ENCODE results near the gene PARD3B. TPM values are rescaled to one million over a fixed set of nuclear protein-coding genes. Genes with fewer than 3 reads are reported as not detected.

Gene PARD3B
- total RNA-seq, 2 donors from 2014 or later = 14.7 to 25.0 TPM

- no peak overlapping the region for H3K4me3 ChIP-seq
- H3K9me3 ChIP-seq = no peaks in the 10 kb centered on the region
- H3K27ac ChIP-seq = no peak overlapping the region
- H3K27me3 ChIP-seq (replicated peaks; ENCODE audit: insufficient read depth) = no peaks in the 10 kb centered on the region
- no peak for TF ChIP-seq POLR2AphosphoS5 (IDR thresholded peaks at IDR 0.05)
- no peak for TF ChIP-seq POLR2A (IDR thresholded peaks at IDR 0.05)
- TF ChIP-seq CTCF (IDR thresholded peaks at IDR 0.05) = no peak
- intact Hi-C loops (cut with DNase I) = no loop called here
- WGBS = 95% methylated on average over 3 of the region's 3 CpGs
- no peak for DNase-seq (ENCODE audit: low spot score)
- H3K4me1 ChIP-seq (replicated peaks) = no peaks in the 10 kb centered on the region
- H3K36me3 ChIP-seq = no peaks in the 10 kb centered on the region
Observed at GRCh38 chr2:204560902-204561301, 15.6 kb downstream of the PARD3B start.

GRCh38 chr2:204561771-204562170 is 16.5 kb downstream of the PARD3B start:
- Histone ChIP-seq H3K4me3 (no peak overlapping the region), H3K4me1 (replicated peaks) (no peaks in the 10 kb centered on the region), H3K27ac (no peak overlapping the region), H3K36me3 (no peaks in the 10 kb centered on the region), H3K27me3 (replicated peaks; ENCODE audit: insufficient read depth) (no peaks in the 10 kb centered on the region), H3K9me3 (no peaks in the 10 kb centered on the region)
- intact Hi-C loops (cut with DNase I) = no loop called here
- TF ChIP-seq POLR2AphosphoS5 (IDR thresholded peaks at IDR 0.05) = no peak
- WGBS = 91% methylated on average over 8 of the region's 8 CpGs
- no peak for DNase-seq (ENCODE audit: low spot score)

- Histone ChIP-seq H3K27ac (no peak overlapping the region), H3K36me3 (no peaks in the 10 kb centered on the region), H3K27me3 (replicated peaks; ENCODE audit: insufficient read depth) (no peaks in the 10 kb centered on the region), H3K4me3 (no peak overlapping the region), H3K9me3 (no peaks in the 10 kb centered on the region), H3K4me1 (replicated peaks) (no peaks in the 10 kb centered on the region)
- intact Hi-C loops (cut with DNase I) = no loop called here
- no peak for TF ChIP-seq POLR2A (IDR thresholded peaks at IDR 0.05)
- no peak for TF ChIP-seq POLR2AphosphoS5 (IDR thresholded peaks at IDR 0.05)
- TF ChIP-seq CTCF (IDR thresholded peaks at IDR 0.05) = no peak
- no peak for DNase-seq (ENCODE audit: low spot score)
- WGBS = 66% methylated on average over 2 of the region's 2 CpGs
Observed at GRCh38 chr2:204566439-204566838, 21.2 kb downstream of the PARD3B start.

- Histone ChIP-seq H3K4me3 (no peak overlapping the region), H3K36me3 (no peaks in the 10 kb centered on the region), H3K4me1 (replicated peaks) (no peaks in the 10 kb centered on the region), H3K27ac (no peak overlapping the region), H3K9me3 (no peaks in the 10 kb centered on the region), H3K27me3 (replicated peaks; ENCODE audit: insufficient read depth) (no peaks in the 10 kb centered on the region)
- 90% methylated on average over 1 of the region's 1 CpG for WGBS
- TF ChIP-seq POLR2A (IDR thresholded peaks at IDR 0.05) = no peak
- no peak for TF ChIP-seq POLR2AphosphoS5 (IDR thresholded peaks at IDR 0.05)
- TF ChIP-seq CTCF (IDR thresholded peaks at IDR 0.05) = no peak
- intact Hi-C loops (cut with DNase I) = no loop called here
- no peak for DNase-seq (ENCODE audit: low spot score)
Observed at GRCh38 chr2:204570421-204570820, 25.1 kb downstream of the PARD3B start.

- 81% methylated on average over 2 of the region's 2 CpGs for WGBS
- intact Hi-C loops (cut with DNase I) = no loop called here
- no peak for DNase-seq (ENCODE audit: low spot score)
- H3K27ac ChIP-seq = no peak overlapping the region
- H3K27me3 ChIP-seq (replicated peaks; ENCODE audit: insufficient read depth) = no peaks in the 10 kb centered on the region
- no peaks in the 10 kb centered on the region for H3K36me3 ChIP-seq
- H3K9me3 ChIP-seq = no peaks in the 10 kb centered on the region
- H3K4me3 ChIP-seq = no peak overlapping the region
- no peak for TF ChIP-seq CTCF (IDR thresholded peaks at IDR 0.05)
- TF ChIP-seq POLR2A (IDR thresholded peaks at IDR 0.05) = no peak
- TF ChIP-seq POLR2AphosphoS5 (IDR thresholded peaks at IDR 0.05) = no peak
- no peaks in the 10 kb centered on the region for H3K4me1 ChIP-seq (replicated peaks)
Observed at GRCh38 chr2:204571041-204571440, 25.8 kb downstream of the PARD3B start.

Data from prostate gland (tissue), 2 donors.